Measurements from ENCODE around the gene ADAMTSL3.

DNA sequence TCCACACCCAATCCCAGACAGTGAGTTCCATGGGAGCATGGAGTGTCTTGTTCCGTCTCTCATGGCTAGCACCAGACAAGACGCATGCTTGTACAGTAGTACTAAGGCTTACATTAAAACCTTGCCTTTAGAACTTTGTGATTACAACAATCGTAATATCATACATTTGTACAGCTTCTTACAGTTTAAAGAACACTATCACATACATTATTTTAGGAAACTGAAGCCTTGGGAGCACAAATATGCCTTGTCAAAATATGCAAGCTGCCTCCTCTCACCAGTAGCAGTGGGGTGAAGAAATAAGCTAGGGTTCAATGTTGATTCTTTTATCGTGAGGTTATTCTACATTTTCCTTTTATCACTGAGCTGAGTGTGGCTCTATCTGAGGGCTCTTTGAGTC is 36.8 kb downstream of the ADAMTSL3 start:
- TF ChIP-seq, protein P1, sequence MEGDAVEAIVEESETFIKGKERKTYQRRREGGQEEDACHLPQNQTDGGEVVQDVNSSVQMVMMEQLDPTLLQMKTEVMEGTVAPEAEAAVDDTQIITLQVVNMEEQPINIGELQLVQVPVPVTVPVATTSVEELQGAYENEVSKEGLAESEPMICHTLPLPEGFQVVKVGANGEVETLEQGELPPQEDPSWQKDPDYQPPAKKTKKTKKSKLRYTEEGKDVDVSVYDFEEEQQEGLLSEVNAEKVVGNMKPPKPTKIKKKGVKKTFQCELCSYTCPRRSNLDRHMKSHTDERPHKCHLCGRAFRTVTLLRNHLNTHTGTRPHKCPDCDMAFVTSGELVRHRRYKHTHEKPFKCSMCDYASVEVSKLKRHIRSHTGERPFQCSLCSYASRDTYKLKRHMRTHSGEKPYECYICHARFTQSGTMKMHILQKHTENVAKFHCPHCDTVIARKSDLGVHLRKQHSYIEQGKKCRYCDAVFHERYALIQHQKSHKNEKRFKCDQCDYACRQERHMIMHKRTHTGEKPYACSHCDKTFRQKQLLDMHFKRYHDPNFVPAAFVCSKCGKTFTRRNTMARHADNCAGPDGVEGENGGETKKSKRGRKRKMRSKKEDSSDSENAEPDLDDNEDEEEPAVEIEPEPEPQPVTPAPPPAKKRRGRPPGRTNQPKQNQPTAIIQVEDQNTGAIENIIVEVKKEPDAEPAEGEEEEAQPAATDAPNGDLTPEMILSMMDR (conservative IDR thresholded peaks at IDR 0.05 in 1 of 2, IDR thresholded peaks at IDR 0.05 in 1 of 2; ENCODE audit: low read depth in 1 of 2, low read length in 2 of 2), result no peak
- TF ChIP-seq EZH2 (IDR thresholded peaks at IDR 0.05; ENCODE audit: low read length, missing control alignments), result no peak
